NK-92 (cell line): ENCODE data around the gene NCAPD3.
"Not testable (repeated sequence)": the region's sequence is repeated elsewhere in the genome, so short reads cannot be mapped to it uniquely, and the experiment has no call there.

ENCODE experiments used
- DNase-seq: peaks from one replicate; lab custom pipeline; 2025; ENCODE audit not compliant: unreplicated experiment; lab: John Stamatoyannopoulos, UW

The NCAPD3 gene

DNA sequence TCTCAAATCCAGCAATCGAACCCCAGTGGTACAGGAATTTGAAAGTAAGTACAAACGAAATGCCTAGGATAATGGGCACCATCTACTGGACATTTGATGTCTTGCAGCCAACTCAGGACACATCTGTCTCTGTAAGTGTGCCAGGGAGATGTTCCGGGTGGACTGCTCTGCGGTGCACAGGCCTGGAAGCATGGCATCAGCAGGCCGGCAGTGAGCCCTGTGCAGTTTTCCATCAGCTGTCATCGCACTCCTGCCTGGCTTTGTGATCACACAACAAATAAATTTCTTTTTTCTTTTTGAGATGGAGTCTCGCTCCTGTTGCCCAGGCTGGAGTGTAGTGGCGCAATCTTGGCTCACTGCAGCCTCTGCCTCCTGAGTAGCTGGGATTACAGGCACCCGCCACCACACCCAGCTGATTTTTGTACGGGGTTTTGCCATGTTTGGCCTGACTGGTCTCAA lies 83.9 kb downstream of the NCAPD3 start:
- DNase-seq, result no peak

- DNase-seq, result no peak
Observed at GRCh38 chr11:134139303-134139872, 84.4 kb downstream of the NCAPD3 start.

- no peak for DNase-seq
Observed at GRCh38 chr11:134138376-134138775, 85.4 kb downstream of the NCAPD3 start.

- DNase-seq, result no peak
Observed at GRCh38 chr11:134134167-134134566, 89.6 kb downstream of the NCAPD3 start.

GRCh38 chr11:134132808-134133207 lies 91.0 kb downstream of the NCAPD3 start:
- DNase-seq, result no peak

GRCh38 chr11:134131628-134132244 lies 92.0 kb downstream of the NCAPD3 start:
- DNase-seq, result no peak

DNA sequence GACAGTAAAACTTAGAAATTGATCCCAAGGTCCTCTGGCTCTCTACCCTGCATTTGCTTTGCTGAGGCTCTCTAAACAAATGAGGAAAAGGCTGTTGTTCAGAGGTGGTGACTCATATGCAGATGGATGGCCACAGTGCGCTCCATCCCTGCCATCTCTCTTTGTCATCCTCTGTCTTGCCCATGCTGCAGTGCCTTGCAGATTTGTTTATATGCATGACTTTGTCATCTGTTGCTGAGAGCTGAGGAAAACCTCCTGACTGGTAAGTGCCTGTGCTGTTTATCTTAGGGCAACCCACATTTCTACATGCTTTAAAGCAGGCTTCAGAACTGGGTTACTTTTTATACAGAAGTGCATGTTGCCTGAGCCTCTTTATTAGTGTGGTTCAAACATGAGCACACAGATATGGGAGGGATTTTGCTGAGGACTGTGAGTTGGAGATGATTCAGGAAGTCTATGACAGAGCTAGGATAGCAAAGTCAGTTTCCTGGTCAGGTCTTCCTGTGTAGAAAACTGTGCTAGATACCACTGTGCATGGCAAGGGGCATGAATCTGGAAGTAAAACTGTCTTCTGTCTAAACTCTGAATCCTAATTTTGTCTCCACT lies 97.4 kb downstream of the NCAPD3 start:
- DNase-seq, result no peak

- no peak for DNase-seq
Observed at GRCh38 chr11:134125507-134125906, 98.3 kb downstream of the NCAPD3 start.

GRCh38 chr11:134124660-134125451 lies 98.9 kb downstream of the NCAPD3 start:
- no peak for DNase-seq

GRCh38 chr11:134120921-134121526 lies 102.7 kb downstream of the NCAPD3 start:
- DNase-seq, result no peak

GRCh38 chr11:134120143-134120850 lies 103.5 kb downstream of the NCAPD3 start:
- DNase-seq, result no peak

DNA sequence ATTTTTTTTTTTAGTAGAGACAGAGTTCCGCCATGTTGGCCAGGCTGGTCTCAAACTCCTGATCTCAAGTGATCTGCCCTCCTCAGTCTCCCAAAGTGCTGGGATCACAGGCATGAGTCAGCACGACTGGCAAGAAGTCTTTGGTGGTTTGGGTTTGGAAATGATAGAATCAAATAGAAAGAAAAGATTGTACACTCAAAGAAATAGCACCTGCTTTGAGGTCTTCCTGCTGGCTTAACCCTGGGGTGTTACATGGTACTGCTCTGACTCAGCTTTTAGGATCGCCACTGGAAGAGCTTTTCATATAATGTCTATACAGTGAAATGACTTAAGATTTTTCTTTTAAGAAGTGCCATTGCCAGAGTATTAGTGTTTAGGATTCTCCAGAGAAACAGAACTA lies 104.7 kb downstream of the NCAPD3 start:
- no peak for DNase-seq

- DNase-seq, result no peak
Observed at GRCh38 chr11:134118006-134118405, 105.8 kb downstream of the NCAPD3 start.

GRCh38 chr11:134116210-134116609 lies 107.6 kb downstream of the NCAPD3 start:
- DNase-seq, result no peak

DNA sequence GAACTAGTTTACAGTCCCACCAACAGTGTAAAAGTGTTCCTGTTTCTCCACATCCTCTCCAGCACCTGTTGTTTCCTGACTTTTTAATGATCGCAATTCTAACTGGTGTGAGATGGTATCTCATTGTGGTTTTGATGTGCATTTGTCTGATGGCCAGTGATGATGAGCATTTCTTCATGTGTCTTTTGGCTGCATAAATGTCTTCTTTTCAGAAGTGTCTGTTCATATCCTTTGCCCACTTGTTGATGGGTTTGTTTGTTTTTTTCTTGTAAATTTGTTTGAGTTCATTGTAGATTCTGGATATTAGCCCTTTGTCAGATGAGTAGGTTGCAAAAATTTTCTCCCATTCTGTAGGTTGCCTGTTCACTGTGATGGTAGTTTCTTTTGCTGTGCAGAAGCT lies 110.0 kb downstream of the NCAPD3 start:
- DNase-seq, result not testable (repeated sequence)

DNA sequence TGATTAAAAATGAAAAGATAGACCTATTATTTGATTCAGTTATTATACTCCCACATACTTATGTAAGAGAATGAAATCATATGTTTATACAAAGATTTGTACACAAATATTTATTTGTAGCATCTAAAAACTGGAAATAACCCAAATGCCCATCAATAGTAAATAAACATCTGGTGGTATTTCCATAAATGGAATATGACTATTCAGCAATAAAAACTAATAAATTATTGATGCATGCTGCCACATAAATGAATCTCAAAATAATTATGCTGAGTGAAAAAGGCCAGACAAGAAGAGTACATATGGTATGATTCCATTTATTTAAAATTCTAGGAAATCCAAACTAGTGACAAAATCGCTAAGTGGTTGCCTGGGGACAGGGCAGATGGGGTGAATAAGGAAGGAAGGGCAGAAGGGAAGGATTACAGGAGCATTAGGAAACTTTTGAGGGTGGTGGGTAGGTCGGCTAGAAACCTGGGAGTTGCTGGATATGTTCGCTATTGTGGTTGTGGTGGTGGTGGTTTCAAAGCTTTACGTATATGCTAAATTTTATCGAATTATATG lies 113.4 kb downstream of the NCAPD3 start:
- DNase-seq, result no peak
